ENCODE results near the gene SLC39A11. TPM values are rescaled to one million over a fixed set of nuclear protein-coding genes. Genes with fewer than 3 reads are reported as not detected.

The SLC39A11 gene
- total and polyA plus RNA-seq, 12 donors, result 7.0 to 91.4 (median 22.7) TPM

DNA sequence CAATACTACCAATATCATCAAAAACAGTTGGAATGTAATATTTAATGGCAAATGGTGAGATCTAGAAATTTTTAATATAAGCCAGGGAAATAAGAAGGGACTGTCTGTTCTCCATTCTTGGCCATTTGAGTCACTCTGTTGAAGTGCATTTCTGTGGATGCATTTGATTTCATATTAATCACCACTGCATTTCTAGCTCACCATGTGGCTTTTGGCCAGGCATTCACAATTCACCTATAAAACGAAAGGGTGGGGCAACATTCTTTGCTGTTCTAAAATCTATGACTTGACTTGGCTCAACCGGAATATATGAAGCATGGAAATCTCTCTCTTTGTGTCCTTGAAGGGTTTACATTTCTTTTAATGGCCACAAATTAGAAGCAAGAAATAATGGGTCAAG lies 483.0 kb downstream of the SLC39A11 start:
- Histone ChIP-seq H3K27me3 (no peaks in the 10 kb centered on the region), H3K27ac (no peak overlapping the region), H3K9me3 (replicated peaks in 1 of 3) (peaks cover 0 to 10% (median 0%) of the 10 kb centered on the region in 3 donors), H3K36me3 (replicated peaks in 1 of 2) (no peaks in the 10 kb centered on the region), H3K4me3 (no peak overlapping the region), H3K4me1 (replicated peaks in 1 of 2) (no peaks in the 10 kb centered on the region)
- no peak for DNase-seq
- TF ChIP-seq, protein P1, sequence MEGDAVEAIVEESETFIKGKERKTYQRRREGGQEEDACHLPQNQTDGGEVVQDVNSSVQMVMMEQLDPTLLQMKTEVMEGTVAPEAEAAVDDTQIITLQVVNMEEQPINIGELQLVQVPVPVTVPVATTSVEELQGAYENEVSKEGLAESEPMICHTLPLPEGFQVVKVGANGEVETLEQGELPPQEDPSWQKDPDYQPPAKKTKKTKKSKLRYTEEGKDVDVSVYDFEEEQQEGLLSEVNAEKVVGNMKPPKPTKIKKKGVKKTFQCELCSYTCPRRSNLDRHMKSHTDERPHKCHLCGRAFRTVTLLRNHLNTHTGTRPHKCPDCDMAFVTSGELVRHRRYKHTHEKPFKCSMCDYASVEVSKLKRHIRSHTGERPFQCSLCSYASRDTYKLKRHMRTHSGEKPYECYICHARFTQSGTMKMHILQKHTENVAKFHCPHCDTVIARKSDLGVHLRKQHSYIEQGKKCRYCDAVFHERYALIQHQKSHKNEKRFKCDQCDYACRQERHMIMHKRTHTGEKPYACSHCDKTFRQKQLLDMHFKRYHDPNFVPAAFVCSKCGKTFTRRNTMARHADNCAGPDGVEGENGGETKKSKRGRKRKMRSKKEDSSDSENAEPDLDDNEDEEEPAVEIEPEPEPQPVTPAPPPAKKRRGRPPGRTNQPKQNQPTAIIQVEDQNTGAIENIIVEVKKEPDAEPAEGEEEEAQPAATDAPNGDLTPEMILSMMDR (IDR thresholded peaks at IDR 0.05), result no peak
- TF ChIP-seq POLR2A (IDR thresholded peaks at IDR 0.05), result no peak
- WGBS, 4 donors, result 76 to 80% (median 78%) methylated on average over 2 of the region's 2 CpGs
- intact Hi-C loops (cut with DNase I), result no loop called here

DNA sequence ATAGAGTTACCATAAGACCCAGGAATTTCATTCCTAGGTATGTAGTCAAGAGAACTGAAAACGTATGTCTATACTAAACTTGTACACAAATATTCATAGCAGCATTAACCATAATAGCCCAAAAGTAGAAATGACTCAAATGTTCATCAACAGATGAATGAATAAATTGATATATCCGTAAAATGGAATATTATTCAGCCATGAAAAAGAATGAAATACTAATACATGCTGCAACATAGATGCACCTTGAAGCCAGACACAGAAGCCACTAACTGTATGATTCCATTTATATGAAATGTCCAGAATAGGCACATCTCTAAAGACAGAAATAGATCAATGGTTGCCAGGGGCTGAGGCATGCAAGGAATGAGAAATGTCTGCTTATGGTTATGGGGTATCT lies 484.1 kb downstream of the SLC39A11 start:
- peaks cover 0 to 10% (median 0%) of the 10 kb centered on the region in 3 donors for H3K9me3 ChIP-seq (replicated peaks in 1 of 3)
- H3K36me3 ChIP-seq (replicated peaks in 1 of 2), result no peaks in the 10 kb centered on the region
- H3K27ac ChIP-seq, result no peak overlapping the region
- intact Hi-C loops (cut with DNase I), result no loop called here
- TF ChIP-seq, protein P1 (IDR thresholded peaks at IDR 0.05), result no peak
- TF ChIP-seq POLR2A (IDR thresholded peaks at IDR 0.05), result no peak
- no peak for DNase-seq
- no peak overlapping the region for H3K4me3 ChIP-seq
- 75 to 82% (median 78%) methylated on average over 2 of the region's 2 CpGs for WGBS, 4 donors
- no peaks in the 10 kb centered on the region for H3K4me1 ChIP-seq (replicated peaks in 1 of 2)
- H3K27me3 ChIP-seq, result no peaks in the 10 kb centered on the region

DNA sequence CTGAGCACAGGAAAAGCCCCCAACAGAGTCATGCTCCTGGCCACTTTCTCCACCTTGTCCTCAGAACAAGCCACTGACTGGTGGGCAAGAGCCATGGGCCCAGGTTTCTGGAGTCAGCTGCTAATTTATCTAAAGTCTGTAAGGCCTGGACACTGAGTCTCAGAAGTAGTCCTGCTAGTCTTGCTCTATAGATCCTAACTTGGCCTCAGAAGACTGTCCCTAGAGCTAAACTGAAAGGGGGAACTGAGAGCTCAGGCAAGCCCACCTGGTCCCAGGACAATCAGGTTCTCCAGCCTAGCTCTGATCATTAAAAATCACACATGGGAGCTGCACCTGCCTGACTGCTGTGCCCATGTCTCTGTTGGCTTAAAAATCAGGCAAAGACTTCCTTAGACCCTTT lies 485.8 kb downstream of the SLC39A11 start:
- H3K27ac ChIP-seq, result no peak overlapping the region
- intact Hi-C loops (cut with DNase I), result no loop called here

DNA sequence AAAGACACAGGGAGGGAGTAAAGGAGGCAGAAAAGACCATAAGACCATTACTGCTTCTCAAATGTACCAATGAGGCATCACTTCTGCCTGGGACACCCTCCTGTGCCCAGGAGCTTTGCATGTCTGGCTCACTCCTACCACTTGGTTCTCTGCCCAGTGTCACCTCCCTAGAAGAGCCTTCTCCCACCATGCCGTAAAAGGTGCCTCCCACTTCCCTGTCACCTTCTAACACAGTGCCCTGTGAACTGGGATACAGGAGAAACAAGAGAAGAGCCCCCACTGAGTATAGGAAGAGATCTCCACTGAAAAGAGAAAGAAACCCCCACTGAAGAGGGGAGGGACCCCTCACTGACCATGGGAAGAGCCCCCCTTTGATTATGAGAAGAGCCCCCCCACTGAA lies 486.9 kb downstream of the SLC39A11 start:
- Histone ChIP-seq H3K4me1 (replicated peaks in 1 of 2) (no peaks in the 10 kb centered on the region), H3K9me3 (replicated peaks in 1 of 3) (peaks cover 0 to 10% (median 0%) of the 10 kb centered on the region in 3 donors), H3K36me3 (replicated peaks in 1 of 2) (no peaks in the 10 kb centered on the region), H3K27ac (no peak overlapping the region), H3K27me3 (peaks cover 17% of the 10 kb centered on the region), H3K4me3 (no peak overlapping the region)
- no peak for DNase-seq
- intact Hi-C loops (cut with DNase I), result no loop called here
- WGBS, 4 donors, result 56 to 92% (median 80%) methylated on average over 1 of the region's 1 CpG
- TF ChIP-seq, protein P1 (IDR thresholded peaks at IDR 0.05), result no peak
- TF ChIP-seq POLR2A (IDR thresholded peaks at IDR 0.05), result no peak

More for the DNA sequence above, 485.8 kb downstream of the SLC39A11 start:
- H3K27me3 ChIP-seq, result peaks cover 6% of the 10 kb centered on the region
- H3K4me3 ChIP-seq, result no peak overlapping the region
- no peaks in the 10 kb centered on the region for H3K36me3 ChIP-seq (replicated peaks in 1 of 2)
- no peak for TF ChIP-seq POLR2A (IDR thresholded peaks at IDR 0.05)
- TF ChIP-seq, protein P1 (IDR thresholded peaks at IDR 0.05), result no peak
- H3K9me3 ChIP-seq (replicated peaks in 1 of 3), result peaks cover 0 to 10% (median 0%) of the 10 kb centered on the region in 3 donors
- H3K4me1 ChIP-seq (replicated peaks in 1 of 2), result no peaks in the 10 kb centered on the region
- no peak for DNase-seq
